AG20443 (cell line): ENCODE measurements around the gene PRDM16.
A peak's percentile ranks its signal among the peaks of the same experiment; 100 is the strongest.
"Not testable (repeated sequence)": the region's sequence is repeated elsewhere in the genome, so short reads cannot be mapped to it uniquely, and the experiment has no call there.

Experiments used
- DNase-seq: peaks from one replicate; pipeline ENCODE4 v3.0.0; 2012; ENCODE audit warnings: low spot score, mixed read lengths

The PRDM16 gene

DNA sequence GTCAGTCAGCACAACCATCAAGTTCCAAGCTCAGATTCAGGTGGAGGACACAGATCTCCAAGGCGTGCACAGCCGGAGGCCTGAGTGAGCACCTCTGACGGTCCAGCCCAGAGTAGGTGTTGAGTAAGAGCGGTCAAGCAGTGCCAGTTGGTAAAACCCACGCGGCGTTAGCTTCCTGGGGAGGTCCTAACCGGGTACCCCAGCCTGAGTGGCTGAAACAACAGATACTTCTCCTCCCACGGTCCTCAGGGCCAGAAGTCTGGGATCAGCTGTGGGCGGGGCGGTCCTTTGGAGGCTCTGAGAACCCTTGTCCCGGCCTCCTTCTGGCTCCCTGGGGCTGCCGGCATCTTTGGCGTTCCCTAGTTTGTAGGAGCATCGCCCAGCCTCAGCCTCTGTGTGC, 94.4 kb downstream of the PRDM16 start:
- DNase-seq: no peak

DNA sequence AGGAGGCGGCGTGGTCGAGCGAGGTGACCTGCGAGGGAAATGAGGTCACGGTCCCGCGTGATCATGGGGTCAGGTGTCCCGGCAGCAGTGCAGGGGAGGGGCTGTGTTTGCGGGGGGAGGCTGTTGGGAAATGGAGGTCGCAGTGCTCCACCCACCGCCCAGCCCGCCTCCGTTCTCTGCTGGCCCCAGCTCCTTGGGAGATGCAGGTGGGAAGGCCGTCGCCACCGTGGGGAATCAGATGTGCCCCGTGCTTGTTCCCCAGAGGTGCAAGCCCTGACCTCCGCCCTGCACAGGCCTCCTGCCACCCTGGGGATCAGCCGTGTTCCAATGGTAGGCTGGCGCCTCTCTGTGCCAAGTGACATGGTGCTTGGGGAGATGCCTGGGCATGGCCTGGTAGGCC, 95.7 kb downstream of the PRDM16 start:
- DNase-seq: no peak

DNA sequence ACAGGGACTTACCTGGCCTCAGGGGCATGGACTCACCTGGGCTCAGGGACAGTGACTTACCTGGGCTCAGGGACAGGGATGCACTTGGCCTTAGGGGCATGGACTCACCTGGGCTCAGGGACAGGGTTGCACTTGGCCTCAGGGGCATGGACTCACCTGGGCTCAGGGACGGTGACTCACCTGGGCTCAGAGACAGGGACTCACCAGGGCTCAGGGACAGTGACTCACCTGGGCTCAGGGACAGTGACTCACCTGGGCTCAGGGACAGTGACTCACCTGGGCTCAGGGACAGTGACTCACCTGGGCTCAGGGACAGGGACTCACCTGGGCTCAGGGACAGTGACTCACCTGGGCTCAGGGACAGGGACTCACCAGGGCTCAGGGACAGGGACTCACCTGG, 96.2 kb downstream of the PRDM16 start:
- not testable (repeated sequence) for DNase-seq

DNA sequence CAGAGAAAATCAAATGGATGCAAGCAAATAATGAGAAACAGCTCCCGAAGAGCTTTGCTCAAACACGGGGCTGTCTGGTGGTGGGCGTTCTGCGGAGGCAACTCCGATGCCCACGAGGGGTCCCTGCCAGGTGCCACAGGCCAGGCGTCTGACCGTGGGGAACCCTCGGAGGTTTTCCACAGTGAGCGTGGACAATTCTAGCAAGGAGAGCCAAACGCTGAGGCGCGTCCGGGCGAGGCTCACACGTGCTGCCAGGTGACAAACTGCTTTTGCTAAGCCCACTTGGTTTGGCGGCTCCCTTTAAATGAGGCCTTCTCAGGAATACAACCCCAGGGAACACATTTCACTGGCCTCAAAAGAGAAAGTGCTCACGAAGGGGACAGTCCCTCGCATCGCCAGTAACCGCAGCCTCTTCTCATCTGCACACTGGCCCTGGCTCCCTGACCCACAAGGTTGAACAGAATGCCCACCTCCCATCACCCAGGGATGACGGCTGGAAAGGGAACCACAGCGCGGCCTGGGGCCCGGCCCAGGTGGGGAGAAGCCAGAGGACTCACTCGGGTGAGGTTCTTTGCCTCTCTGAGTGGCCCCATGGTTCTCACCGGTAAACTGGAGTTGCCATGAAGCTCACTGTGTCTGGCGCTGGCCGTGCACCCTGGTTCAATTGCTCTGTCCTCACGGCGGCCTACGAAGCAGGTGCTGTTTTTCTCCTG, 97.4 kb downstream of the PRDM16 start:
- DNase-seq: no peak

DNA sequence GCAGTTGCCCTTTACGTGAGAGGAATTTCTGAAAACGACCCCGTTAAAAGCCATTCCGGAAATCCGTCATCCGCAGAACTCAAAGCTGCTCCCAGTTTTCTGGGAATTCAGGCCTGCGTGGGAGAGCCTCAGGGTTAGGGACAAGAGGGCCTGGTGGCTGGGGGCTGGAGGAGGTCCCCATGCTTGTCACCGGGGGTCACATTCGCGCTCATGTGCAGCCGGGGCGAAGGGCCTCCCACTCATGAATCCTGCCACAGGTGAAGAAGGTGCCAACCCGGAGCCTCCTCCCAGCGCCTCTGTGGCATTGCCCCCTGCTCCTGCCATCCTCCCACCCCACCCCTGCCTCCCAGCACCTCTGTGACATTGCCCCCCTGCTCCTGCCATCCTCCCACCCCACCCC, 98.3 kb downstream of the PRDM16 start:
- no peak for DNase-seq

DNA sequence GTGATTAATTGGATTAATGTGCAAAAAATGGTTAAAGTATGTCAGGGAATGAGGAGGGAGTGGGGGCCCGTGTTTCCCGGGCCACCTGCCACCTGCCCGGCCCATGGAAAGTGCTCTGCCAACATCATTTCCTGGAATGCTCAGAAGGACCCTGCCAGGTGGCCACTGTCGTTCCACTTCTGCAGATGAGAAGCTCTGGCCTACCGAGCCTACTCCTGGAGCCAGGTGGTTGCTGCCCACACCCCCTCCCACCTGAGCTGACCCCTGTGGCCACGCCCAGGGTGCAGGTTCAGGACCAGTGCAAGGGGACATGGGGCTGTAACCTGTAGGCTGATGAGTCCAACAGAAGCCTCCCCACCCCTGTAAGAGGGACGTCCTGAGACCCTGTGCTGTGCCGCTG, 99.7 kb downstream of the PRDM16 start:
- DNase-seq: no peak

DNA sequence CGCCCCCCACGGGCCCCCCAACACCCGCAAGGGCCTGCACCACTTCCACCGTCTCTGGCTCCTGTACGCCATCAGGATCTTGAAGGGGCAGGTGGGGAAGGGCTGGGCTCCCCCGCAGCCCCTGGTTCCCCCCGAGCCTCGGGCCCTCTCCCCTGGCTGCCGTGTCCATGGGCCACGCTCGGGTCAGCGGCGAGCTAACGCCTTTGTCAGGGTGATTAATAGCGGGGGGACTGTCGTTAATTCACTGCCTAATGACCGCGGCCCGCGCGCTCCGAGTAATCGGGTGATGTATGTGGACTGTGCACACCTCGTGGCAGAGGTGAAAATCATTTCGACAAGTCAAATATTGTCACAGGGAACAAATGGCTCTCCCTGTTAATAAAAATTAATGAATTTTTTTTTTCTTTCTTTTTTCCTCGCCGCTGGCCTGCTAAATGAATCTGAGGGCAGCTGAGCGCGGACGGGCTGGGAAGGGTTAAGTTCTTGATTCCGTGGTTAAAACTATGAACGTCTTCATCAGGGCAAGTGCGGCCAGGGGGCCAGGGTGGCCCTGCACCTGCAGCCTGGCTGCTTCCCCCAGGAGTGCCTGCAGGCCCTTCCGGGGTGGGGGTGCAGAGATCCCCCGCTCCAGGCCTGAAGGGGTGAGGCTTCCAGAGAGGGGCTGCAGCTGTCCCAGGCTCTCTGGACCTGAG, 100.8 kb downstream of the PRDM16 start:
- no peak for DNase-seq

DNA sequence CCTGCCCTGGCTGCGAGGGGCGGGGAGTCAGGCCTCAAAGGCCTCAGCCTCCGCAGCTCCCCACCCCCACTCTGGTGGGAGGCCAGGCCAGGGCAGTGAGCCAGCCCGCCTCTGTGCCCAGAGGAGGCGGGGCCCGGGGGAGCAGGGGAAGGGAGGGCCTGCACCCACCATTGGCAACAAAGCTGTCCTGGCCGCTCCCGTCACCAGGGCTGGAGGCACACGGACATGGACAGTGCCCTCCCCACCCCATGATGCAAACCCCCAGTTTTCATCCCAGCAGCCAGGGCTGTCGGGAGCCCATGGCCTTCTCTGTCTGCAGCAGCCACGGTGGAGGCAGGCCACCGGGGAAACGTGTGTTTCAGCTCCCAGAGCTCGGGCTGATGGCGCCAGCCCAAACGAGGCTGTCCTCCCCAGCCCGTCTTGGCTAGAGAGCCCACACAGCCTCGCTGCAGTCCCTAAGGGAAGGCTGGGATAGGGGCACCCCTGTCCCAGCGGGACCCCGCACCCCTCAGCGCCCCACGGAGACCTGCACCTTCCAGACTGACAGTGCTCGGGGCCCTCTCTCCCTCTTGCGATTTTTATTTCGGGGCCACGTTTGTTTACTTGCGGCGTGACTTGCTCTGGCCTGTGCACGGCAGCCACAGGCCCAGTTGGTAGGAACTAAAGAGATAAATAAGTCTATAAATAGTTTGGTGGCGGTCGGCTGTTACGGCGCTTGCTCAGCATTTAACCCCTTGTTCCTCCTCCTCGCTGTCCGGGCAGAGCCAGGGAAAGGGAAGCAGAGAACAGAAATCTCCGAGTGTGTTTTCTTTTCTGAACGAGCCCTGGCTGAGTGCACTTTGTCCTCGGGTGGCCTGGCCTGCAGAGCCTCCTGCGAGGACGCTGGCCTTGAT, 101.8 kb downstream of the PRDM16 start:
- DNase-seq: peak; percentile 34

DNA sequence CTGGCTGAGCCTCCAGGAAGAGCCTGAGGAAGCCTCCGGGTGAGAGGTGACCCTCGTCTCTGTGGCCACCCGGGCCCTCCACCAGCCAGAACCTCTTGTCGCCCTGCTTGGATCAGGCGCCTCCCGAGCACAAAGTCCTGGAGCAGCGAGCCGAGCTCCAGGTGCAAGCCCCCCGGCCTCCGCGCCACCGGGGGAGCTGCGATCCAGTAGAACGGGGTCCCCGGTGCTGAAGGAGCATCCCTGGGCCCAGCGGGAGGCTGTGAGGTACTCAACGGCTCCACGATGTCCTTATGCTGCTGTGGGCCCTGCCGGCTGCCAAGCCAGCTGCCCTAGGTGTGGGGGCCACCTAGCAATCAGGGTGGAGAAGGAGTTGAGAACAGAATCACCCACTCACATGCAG, 102.8 kb downstream of the PRDM16 start:
- no peak for DNase-seq

DNA sequence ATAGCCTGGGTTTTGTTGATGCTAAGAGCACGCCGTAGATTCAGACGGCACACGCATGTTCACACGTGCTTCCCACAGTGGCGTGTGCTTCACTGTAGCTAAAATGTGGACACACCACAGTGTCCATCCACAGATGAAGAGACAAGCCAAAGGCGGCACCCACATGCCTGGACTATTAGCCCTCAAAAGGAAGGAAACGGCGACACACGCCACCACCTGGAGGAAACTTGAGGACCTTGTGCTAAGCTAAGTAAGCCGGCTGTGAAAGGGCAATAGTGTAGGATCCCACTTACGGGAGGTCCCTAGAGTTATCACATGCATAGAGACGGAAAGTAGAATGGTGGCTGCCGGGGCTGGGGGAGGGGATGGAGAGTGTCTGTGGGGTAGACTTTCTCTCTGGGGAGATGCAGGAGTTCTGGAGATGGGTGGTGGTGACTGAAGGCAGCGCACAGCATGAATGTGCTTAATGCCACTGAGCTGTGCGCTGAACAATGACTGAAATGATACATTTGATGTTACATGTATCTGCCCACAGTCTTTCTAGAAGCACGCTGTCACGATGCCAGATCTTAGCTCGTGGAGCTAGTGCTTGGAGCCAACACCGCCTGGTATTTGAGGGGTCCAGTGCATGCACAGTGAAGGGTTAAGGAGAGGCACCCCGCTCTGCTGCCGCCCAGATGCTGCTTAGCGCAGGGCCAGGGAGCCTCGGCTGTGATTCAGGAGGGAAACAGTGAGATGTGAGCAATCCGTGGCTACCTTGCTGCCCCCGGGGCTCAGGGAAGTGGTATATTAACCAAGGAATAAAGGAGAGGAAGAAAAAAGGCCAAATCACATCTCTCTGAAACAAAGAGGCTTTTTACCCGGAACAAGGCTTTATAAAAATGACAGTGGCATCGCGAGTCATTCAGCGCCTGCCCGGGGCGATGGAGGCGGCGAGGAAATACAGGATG, 103.7 kb downstream of the PRDM16 start:
- DNase-seq: no peak

DNA sequence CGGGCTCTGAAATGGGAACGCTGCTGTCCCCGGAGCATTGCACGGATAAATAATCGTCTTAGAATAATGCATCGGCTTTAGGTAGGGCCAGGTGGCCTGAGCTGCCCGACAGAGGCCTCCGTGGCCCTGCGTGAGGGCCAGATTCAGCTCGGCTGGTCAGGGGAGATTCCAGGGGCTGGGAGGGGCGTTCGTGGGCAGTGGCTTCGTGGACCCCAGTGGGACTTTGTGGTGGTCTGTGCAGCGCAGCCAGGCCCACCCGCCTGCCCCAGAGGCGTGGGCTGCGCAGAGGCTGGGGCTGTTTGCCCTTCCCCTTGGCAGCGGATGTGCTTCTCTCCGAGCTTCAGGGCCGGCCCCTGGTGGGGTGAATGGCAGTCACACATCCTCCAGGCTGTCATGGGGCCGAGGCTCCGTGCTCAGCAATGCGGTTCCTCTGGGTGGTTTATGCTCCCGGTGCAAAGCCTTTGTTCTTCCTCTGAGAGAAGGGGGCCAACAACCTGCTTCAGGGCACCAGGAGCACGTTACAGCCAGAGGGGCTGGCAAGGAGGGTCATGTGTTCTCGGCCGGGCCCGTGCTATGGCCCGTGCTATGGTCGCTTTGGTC, 104.5 kb downstream of the PRDM16 start:
- no peak for DNase-seq

DNA sequence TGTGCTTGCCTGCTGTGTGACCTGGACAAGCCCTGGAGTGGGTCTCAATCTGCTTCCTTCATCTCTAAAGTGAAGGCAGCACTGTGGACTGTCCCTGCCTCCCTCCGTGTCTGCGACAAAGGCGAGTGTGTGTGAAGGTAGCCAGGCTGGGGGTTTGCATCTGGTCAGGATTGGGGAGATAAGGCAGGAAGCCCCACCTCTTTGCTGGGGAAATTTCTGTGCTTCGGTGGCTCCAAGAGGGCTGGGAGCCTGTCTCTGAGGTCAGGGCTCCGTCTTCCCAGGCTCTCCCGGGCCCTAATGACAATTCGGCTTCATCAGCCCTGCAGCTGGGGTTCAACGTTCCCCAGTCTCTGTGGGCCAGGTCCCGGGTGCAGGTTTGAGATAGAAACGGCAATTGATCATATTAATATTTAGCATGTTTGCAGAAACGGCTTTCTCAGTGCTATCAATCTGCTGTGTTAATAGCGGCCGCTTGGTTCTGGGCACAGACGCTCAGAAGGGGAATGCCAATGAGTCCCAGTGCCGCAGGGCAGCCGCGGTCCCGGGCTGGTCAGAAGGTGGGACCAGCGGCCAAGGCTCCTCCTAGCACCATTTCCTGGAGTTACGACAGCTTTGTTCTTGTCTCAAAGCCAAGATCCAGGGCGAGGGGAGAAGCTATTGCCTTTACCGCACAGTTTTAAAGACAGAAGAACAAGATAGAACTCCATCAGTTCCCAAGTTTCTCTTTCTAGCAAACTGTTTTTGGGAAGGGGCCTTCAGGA, 105.7 kb downstream of the PRDM16 start:
- DNase-seq: peak; percentile 46

DNA sequence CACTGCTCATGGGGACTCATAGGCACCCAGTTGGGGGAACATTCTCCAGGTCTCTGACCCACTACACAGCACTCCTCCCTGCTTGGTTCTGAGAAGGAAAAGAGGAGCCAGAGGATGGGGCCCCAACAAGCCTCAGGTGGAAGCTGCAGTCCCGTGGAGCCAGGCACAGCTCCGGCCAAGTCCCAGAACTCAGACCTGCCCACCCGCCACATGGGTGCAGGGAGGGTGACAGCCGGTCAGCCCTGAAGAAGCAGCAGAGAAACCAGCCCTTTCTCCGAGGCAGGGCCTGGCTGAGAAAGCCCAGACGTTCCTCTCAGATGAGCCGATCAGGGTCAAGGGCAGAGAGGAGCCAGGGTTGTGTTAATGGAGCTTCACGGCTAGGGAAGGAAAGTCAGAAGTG, 106.5 kb downstream of the PRDM16 start:
- DNase-seq: no peak

DNA sequence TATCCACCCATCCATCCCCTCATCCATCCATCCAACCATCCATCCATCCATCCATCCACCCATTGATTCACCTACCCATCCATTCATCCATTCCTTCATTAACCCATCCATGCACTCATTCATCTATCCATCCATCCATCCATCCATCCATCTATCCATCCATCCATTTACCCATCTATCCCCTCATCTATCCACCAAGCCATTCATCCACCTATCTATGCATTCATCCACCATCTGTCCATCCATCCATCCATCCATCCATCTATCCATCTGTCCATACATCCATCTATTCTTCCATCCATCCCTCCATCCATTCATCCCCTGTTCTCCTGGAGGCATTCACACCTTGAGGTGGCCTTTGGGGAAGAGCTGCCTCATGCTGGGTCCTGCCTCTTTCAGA, 107.0 kb downstream of the PRDM16 start:
- DNase-seq: no peak

DNA sequence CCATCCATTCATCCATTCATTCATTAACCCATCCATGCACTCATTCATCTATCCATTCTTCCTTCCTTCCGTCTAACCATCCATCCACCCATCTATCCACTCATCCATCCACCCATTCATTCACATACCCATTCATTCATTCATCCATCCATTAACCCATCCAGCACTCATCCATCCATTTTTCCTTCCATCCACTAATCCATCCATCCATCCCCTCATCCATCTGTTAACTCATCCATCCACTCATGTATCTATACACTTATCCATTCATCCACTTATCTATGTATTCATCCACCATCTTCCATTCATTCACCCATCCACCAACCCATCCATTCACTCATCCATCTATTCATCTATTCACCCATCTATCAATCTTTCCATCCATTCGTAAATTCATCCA, 107.8 kb downstream of the PRDM16 start:
- DNase-seq: no peak

DNA sequence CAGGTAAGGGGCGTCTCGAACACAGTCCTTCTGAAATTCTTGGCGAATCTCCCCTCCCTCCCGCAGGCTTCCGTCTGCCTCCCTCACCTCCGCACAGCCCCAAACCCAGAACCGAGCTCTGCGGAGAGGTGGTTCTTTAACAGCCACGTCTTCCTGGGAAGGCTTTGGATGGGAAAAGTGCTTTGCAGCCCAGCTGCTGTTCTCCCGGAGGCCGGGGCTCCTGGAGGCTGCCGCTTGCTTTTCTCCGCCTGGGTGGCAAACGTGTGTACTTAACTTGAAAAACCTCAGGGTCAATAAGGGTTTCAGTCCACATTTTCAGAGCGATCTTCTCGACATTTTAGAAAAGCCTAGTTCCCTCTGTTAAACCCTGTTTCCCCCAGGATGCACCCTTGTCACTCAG, 109.3 kb downstream of the PRDM16 start:
- DNase-seq: no peak

DNA sequence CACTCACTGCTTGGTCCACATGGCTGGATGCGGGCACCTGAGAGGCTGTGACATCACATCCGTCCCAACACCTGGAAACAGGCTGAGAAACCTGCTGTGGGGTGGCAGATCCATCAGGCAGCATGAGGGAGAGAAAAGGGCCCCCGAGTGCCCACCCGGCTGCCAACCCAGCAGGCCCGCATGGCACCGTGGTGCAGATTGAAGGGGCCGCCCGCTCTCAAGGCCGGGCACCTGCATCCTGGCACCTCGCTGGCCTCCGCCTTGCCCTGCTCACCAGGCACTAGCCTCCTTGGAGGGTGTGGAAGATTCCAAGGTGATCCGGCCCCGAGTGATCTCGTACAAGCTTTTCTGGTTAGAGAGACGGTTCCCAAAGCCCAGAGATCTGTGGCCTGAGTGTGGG, 110.5 kb downstream of the PRDM16 start:
- no peak for DNase-seq

DNA sequence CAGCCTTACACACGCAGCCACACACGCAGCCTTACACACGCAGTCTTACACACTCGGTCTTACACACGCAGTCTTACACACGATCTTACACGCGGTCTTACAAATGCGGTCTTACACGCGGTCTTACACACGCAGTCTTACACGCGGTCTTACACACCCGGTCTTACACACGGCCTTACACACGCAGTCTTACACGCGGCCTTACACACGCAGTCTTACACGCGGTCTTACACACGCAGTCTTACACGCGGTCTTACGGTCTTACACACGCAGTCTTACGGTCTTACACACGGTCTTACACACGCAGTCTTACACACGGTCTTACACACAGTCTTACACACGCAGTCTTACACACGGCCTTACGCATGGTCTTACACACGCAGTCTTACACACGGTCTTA, 111.9 kb downstream of the PRDM16 start:
- no peak for DNase-seq

DNA sequence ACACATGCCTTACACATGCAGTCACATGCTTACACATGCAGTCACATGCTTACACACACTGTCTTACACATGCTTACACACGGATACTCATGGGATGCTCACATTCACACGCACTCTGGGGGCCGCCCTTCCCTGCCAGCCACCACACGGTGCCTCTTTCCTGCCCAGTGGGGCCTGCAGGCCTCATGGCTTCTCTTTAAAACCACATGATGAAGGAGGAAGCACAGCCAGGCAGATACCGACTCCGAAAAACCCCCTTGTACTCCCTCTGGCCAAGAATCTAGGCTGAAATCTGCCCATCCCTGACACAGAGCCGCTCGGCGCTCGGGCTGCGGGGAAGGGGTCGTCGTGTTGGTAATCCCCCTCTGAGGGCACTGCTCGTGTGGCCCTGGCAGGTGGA, 113.0 kb downstream of the PRDM16 start:
- no peak for DNase-seq

DNA sequence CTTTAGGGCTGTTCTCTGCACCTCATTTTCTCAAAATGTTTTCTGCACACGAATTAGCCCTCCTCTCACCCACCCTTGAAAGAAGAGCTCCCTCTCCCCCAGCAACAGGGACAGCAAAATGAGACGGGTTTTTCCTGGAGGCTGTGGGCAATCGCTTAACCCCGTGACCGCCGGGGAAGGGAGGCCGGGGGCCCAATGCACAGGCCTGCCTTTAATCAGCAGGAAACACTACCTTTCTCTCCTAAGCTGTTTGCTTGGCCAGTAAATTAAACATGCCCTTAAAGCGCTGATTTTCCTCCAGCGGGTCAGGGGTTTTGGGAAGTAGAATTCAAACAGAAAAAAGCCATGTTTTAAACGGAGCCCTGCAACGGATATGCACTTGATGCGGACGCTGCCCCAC, 114.4 kb downstream of the PRDM16 start:
- DNase-seq: no peak

DNA sequence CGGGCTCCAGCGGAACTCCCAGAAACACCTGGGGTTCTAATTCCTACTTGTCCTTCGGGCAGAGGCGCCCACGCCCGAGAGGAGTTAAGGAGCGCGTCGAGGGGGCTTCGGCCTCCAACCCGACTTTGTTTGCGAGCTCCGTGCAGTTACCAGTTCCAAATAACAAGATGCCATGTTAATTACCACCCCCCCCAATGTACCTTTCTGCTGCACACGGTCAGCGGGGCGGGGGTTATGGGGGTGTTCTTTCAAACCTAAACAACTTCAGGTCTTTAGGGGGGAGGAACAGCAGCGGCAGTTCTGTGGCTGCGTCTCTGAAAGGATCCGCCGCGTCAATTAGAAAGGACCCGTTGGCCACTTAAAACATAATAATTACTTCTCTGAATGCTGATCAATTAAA, 114.8 kb downstream of the PRDM16 start:
- no peak for DNase-seq
